Epidermal melanocyte (primary cell): Measurements from ENCODE around the gene DNAJC8.

ENCODE experiments used
- DNase-seq: peaks from one replicate; pipeline ENCODE4 v3.0.0; 2011; ENCODE audit warnings: low spot score; ENCODE audit not compliant: insufficient read length

DNAJC8 gene

GRCh38 chr1:28173151-28173979 lies 59.5 kb downstream of the DNAJC8 start:
- DNase-seq: no peak

GRCh38 chr1:28172713-28173150 lies 60.1 kb downstream of the DNAJC8 start:
- DNase-seq: no peak

- DNase-seq: no peak
Observed at GRCh38 chr1:28171246-28171645, 61.6 kb downstream of the DNAJC8 start.

GRCh38 chr1:28170001-28170596 lies 62.7 kb downstream of the DNAJC8 start:
- no peak for DNase-seq

GRCh38 chr1:28163496-28164161 lies 69.2 kb downstream of the DNAJC8 start:
- no peak for DNase-seq

- DNase-seq: no peak
Observed at GRCh38 chr1:28162151-28162550, 70.7 kb downstream of the DNAJC8 start.

- no peak for DNase-seq
Observed at GRCh38 chr1:28161751-28162150, 71.1 kb downstream of the DNAJC8 start.

GRCh38 chr1:28160782-28161266 lies 72.0 kb downstream of the DNAJC8 start:
- DNase-seq: no peak

- DNase-seq: no peak
Observed at GRCh38 chr1:28159680-28160079, 73.1 kb downstream of the DNAJC8 start.

- DNase-seq: no peak
Observed at GRCh38 chr1:28159243-28159642, 73.6 kb downstream of the DNAJC8 start.

- DNase-seq: no peak
Observed at GRCh38 chr1:28157894-28158293, 74.9 kb downstream of the DNAJC8 start.

- no peak for DNase-seq
Observed at GRCh38 chr1:28156821-28157220, 76.0 kb downstream of the DNAJC8 start.

- no peak for DNase-seq
Observed at GRCh38 chr1:28155628-28156027, 77.2 kb downstream of the DNAJC8 start.

- DNase-seq: no peak
Observed at GRCh38 chr1:28154078-28154594, 78.7 kb downstream of the DNAJC8 start.
